Measurements from ENCODE around the gene DEPDC1B. TPM values are rescaled to one million over a fixed set of nuclear protein-coding genes. Genes with fewer than 3 reads are reported as not detected.
"Not testable (repeated sequence)": the region's sequence is repeated elsewhere in the genome, so short reads cannot be mapped to it uniquely, and the experiment has no call there.

The DEPDC1B gene
- total and polyA plus RNA-seq, 4 donors = 0.17 to 26.3 (median 0.52) TPM

- Histone ChIP-seq H3K36me3 (ENCODE audit: control insufficient read depth in 4 of 4, insufficient read depth in 3 of 4, low read depth in 1 of 4, low read length in 3 of 4) (no peaks in the 10 kb centered on the region), H3K4me1 (ENCODE audit: control insufficient read depth in 4 of 4, insufficient read depth in 4 of 4, low read length in 3 of 4) (no peaks in the 10 kb centered on the region)
- TF ChIP-seq RAD21 (IDR thresholded peaks at IDR 0.05) (no peak), JUND (IDR thresholded peaks at IDR 0.05) (no peak)
Observed at GRCh38 chr5:60719329-60719728, 19.4 kb upstream of the DEPDC1B start.

GRCh38 chr5:60718166-60718892, 18.4 kb upstream of the DEPDC1B start:
- no peaks in the 10 kb centered on the region for H3K9me3 ChIP-seq (ENCODE audit: control insufficient read depth in 4 of 4, low read length in 3 of 4)
- no peak overlapping the region for H3K9ac ChIP-seq (ENCODE audit: low read depth in 1 of 2, low read length in 2 of 2)
- H3K27ac ChIP-seq (ENCODE audit: low read depth in 1 of 2, low read length in 2 of 2) = no peak overlapping the region
- 87% methylated on average over 3 of the region's 3 CpGs for WGBS
- no peak for DNase-seq (ENCODE audit: low spot score)
- peaks cover 0 to 6% (median 0%) of the 10 kb centered on the region in 4 donors for H3K27me3 ChIP-seq (ENCODE audit: control insufficient read depth in 4 of 4, insufficient read depth in 4 of 4, low read length in 3 of 4)
- no peaks in the 10 kb centered on the region for H3K36me3 ChIP-seq (ENCODE audit: control insufficient read depth in 4 of 4, insufficient read depth in 3 of 4, low read depth in 1 of 4, low read length in 3 of 4)
- no peak overlapping the region for H3K4me3 ChIP-seq (ENCODE audit: low read depth in 1 of 3, low read length in 3 of 3)
- H3K4me1 ChIP-seq (ENCODE audit: control insufficient read depth in 4 of 4, insufficient read depth in 4 of 4, low read length in 3 of 4) = no peaks in the 10 kb centered on the region
- TF ChIP-seq RAD21 (IDR thresholded peaks at IDR 0.05) (no peak), HNF4G (IDR thresholded peaks at IDR 0.05) (no peak), RXRA (IDR thresholded peaks at IDR 0.05) (no peak), JUND (IDR thresholded peaks at IDR 0.05) (no peak), MAX (IDR thresholded peaks at IDR 0.05) (no peak), ATF3 (IDR thresholded peaks at IDR 0.05) (no peak), REST (IDR thresholded peaks at IDR 0.05) (no peak), ZBTB33 (IDR thresholded peaks at IDR 0.05) (no peak), NR2F2 (IDR thresholded peaks at IDR 0.05) (no peak), FOXA2 (IDR thresholded peaks at IDR 0.05) (no peak), FOXA1 (IDR thresholded peaks at IDR 0.05) (no peak), HNF4A (conservative IDR thresholded peaks at IDR 0.05) (no peak), GABPA (IDR thresholded peaks at IDR 0.05 in 1 of 2, conservative IDR thresholded peaks at IDR 0.05 in 1 of 2) (no peak), EGR1 (IDR thresholded peaks at IDR 0.05; ENCODE audit: low read depth in 2 of 2) (no peak), TAF1 (conservative IDR thresholded peaks at IDR 0.05) (no peak), CTCF (IDR thresholded peaks at IDR 0.05; ENCODE audit: low read depth, low read length, missing input control) (no peak), YY1 (IDR thresholded peaks at IDR 0.05) (no peak), SP1 (IDR thresholded peaks at IDR 0.05) (no peak)

More at GRCh38 chr5:60719329-60719728, 19.4 kb upstream of the DEPDC1B start:
- Histone ChIP-seq H3K27me3 (ENCODE audit: control insufficient read depth in 4 of 4, insufficient read depth in 4 of 4, low read length in 3 of 4) (peaks cover 0 to 6% (median 0%) of the 10 kb centered on the region in 4 donors), H3K4me3 (ENCODE audit: low read depth in 1 of 3, low read length in 3 of 3) (no peak overlapping the region), H3K9me3 (ENCODE audit: control insufficient read depth in 4 of 4, low read length in 3 of 4) (no peaks in the 10 kb centered on the region), H3K27ac (ENCODE audit: low read depth in 1 of 2, low read length in 2 of 2) (no peak overlapping the region), H3K9ac (ENCODE audit: low read depth in 1 of 2, low read length in 2 of 2) (no peak overlapping the region)
- no peak for DNase-seq (ENCODE audit: low spot score)

- H3K4me1 ChIP-seq (ENCODE audit: control insufficient read depth in 4 of 4, insufficient read depth in 4 of 4, low read length in 3 of 4); H3K9ac ChIP-seq (ENCODE audit: low read depth in 1 of 2, low read length in 2 of 2); H3K36me3 ChIP-seq (ENCODE audit: control insufficient read depth in 4 of 4, insufficient read depth in 3 of 4, low read depth in 1 of 4, low read length in 3 of 4); H3K4me3 ChIP-seq (ENCODE audit: low read depth in 1 of 3, low read length in 3 of 3); H3K9me3 ChIP-seq (ENCODE audit: control insufficient read depth in 4 of 4, low read length in 3 of 4); H3K27ac ChIP-seq (ENCODE audit: low read depth in 1 of 2, low read length in 2 of 2); H3K27me3 ChIP-seq (ENCODE audit: control insufficient read depth in 4 of 4, insufficient read depth in 4 of 4, low read length in 3 of 4); DNase-seq (ENCODE audit: low spot score): not testable (repeated sequence)
- WGBS = 73% methylated on average over 3 of the region's 3 CpGs
Observed at GRCh38 chr5:60715201-60715928, 15.4 kb upstream of the DEPDC1B start.
